HEK293 (cell line): Measurements from ENCODE around the gene ZNF311.

Source experiments
- CTCF ChIA-PET: fragments of 350-600 bp; formaldehyde crosslinking; extraction: SDS; loops from one replicate; lab custom pipeline; 2021; ENCODE audit warnings: antibody characterized with exemption; lab: Yijun Ruan, JAX
- POLR2A ChIA-PET: fragments of 300-600 bp; formaldehyde crosslinking; extraction: SDS; loops from one replicate; lab custom pipeline; 2020; ENCODE audit warnings: antibody characterized with exemption, inconsistent platforms; lab: Yijun Ruan, JAX
- H3K27ac ChIP-seq: fragments of 200-500 bp; sonication (Bioruptor generic); 2 replicates; pipeline ENCODE4 v1.5.1; 2014; ENCODE audit warnings: low read depth, low read length, control low read depth, inconsistent platforms; ENCODE audit errors: extremely low read depth
- H3K36me3 ChIP-seq, 2 experiments: fragments of 200-500 bp in 1 of 2; sonication (Bioruptor generic) in 1 of 2; 1 replicate in 1 of 2; 2 replicates in 1 of 2; pipeline ENCODE4 v1.5.1; 2014 to 2017; ENCODE audit warnings: inconsistent platforms in 2 of 2, low read length in 2 of 2; ENCODE audit not compliant: control insufficient read depth in 2 of 2, insufficient read depth in 1 of 2
- H3K4me1 ChIP-seq: fragments of 200-500 bp; sonication (Bioruptor generic); 2 replicates; pipeline ENCODE4 v1.5.1; 2014; ENCODE audit warnings: mild to moderate bottlenecking, low read length, inconsistent platforms; ENCODE audit not compliant: control insufficient read depth, insufficient read depth
- H3K4me3 ChIP-seq: 2 replicates; pipeline ENCODE4 v1.5.1; 2011; ENCODE audit warnings: low read depth, mild to moderate bottlenecking, control low read depth, low read length, moderate library complexity
- H3K9me3 ChIP-seq: fragments of 200-500 bp; sonication (Bioruptor generic); 2 replicates; pipeline ENCODE4 v1.5.1; 2014; ENCODE audit warnings: low read depth, low read length, inconsistent platforms; ENCODE audit not compliant: control insufficient read depth, insufficient read depth
- BCL11B ChIP-seq: fragments of 450-650 bp; formaldehyde crosslinking; IDR thresholded peaks from 2 replicates; pipeline ENCODE4 v1.5.1; 2016; ENCODE audit warnings: low read depth, missing biosample characterization, missing genetic modification characterization
- EGR2 ChIP-seq: fragments of 450-650 bp; formaldehyde crosslinking; IDR thresholded peaks from 2 replicates; pipeline ENCODE4 v1.5.1; 2016; ENCODE audit warnings: low read depth, missing biosample characterization, missing genetic modification characterization
- GFI1B ChIP-seq: fragments of 450-650 bp; formaldehyde crosslinking; IDR thresholded peaks from 2 replicates; pipeline ENCODE4 v1.5.1; 2016; ENCODE audit warnings: missing biosample characterization, missing genetic modification characterization
- KLF7 ChIP-seq: fragments of 450-650 bp; formaldehyde crosslinking; IDR thresholded peaks from 2 replicates; pipeline ENCODE4 v1.5.1; 2016; ENCODE audit warnings: missing biosample characterization, missing genetic modification characterization, borderline replicate concordance
- SCRT2 ChIP-seq: fragments of 450-650 bp; formaldehyde crosslinking; IDR thresholded peaks from 2 replicates; pipeline ENCODE4 v1.5.1; 2016; ENCODE audit warnings: missing biosample characterization, missing genetic modification characterization
- ZBTB1 ChIP-seq: fragments of 450-650 bp; formaldehyde crosslinking; IDR thresholded peaks from 2 replicates; pipeline ENCODE4 v1.5.1; 2016; ENCODE audit warnings: missing biosample characterization, missing genetic modification characterization
- ZBTB7A ChIP-seq: fragments of 450-650 bp; formaldehyde crosslinking; IDR thresholded peaks from 2 replicates; pipeline ENCODE4 v1.5.1; 2016; ENCODE audit warnings: low read depth, missing biosample characterization, missing genetic modification characterization
- ZFP37 ChIP-seq: fragments of 450-650 bp; formaldehyde crosslinking; IDR thresholded peaks from 2 replicates; pipeline ENCODE4 v1.5.1; 2016; ENCODE audit warnings: missing biosample characterization, missing genetic modification characterization
- ZNF140 ChIP-seq: fragments of 450-650 bp; formaldehyde crosslinking; IDR thresholded peaks from 2 replicates; pipeline ENCODE4 v1.5.1; 2016; ENCODE audit warnings: missing biosample characterization, missing genetic modification characterization
- ZNF202 ChIP-seq: fragments of 450-650 bp; formaldehyde crosslinking; IDR thresholded peaks from 2 replicates; pipeline ENCODE4 v1.5.1; 2016; ENCODE audit warnings: missing biosample characterization, missing genetic modification characterization, borderline replicate concordance
- ZNF335 ChIP-seq: fragments of 450-650 bp; formaldehyde crosslinking; conservative IDR thresholded peaks from 2 replicates; pipeline ENCODE4 v1.5.1; 2016; ENCODE audit warnings: missing biosample characterization, missing genetic modification characterization
- ZNF391 ChIP-seq: fragments of 450-650 bp; formaldehyde crosslinking; IDR thresholded peaks from 2 replicates; pipeline ENCODE4 v1.5.1; 2016; ENCODE audit warnings: low read depth, missing biosample characterization, missing genetic modification characterization, borderline replicate concordance
- ZNF433 ChIP-seq: fragments of 450-650 bp; formaldehyde crosslinking; IDR thresholded peaks from 2 replicates; pipeline ENCODE4 v1.5.1; 2016; ENCODE audit warnings: missing biosample characterization, missing genetic modification characterization, low read depth
- ZNF624 ChIP-seq: fragments of 450-650 bp; formaldehyde crosslinking; IDR thresholded peaks from 2 replicates; pipeline ENCODE4 v1.5.1; 2017; ENCODE audit warnings: missing biosample characterization, missing genetic modification characterization
- ZNF629 ChIP-seq: fragments of 450-650 bp; formaldehyde crosslinking; IDR thresholded peaks from 2 replicates; pipeline ENCODE4 v1.5.1; 2017; ENCODE audit warnings: missing biosample characterization, missing genetic modification characterization
- ZNF664 ChIP-seq: fragments of 450-650 bp; formaldehyde crosslinking; IDR thresholded peaks from 2 replicates; pipeline ENCODE4 v1.5.1; 2016; ENCODE audit warnings: missing biosample characterization, missing genetic modification characterization
- ZSCAN16 ChIP-seq: fragments of 450-650 bp; formaldehyde crosslinking; IDR thresholded peaks from 2 replicates; pipeline ENCODE4 v1.5.1; 2016; ENCODE audit warnings: missing biosample characterization, missing genetic modification characterization
- TF ChIP-seq, protein P1 (sequence below): fragments of 450-650 bp; formaldehyde crosslinking; IDR thresholded peaks from 2 replicates; pipeline ENCODE4 v1.5.1; 2016; ENCODE audit warnings: missing biosample characterization, missing genetic modification characterization
- TF ChIP-seq, protein P2 (sequence below): fragments of 450-650 bp; IDR thresholded peaks from 2 replicates; pipeline ENCODE4 v1.5.1; 2018; ENCODE audit warnings: missing biosample characterization, missing genetic modification characterization
- TF ChIP-seq, protein P3 (sequence below): fragments of 450-650 bp; formaldehyde crosslinking; IDR thresholded peaks from 2 replicates; pipeline ENCODE4 v1.5.1; 2017; ENCODE audit warnings: missing biosample characterization, mild to moderate bottlenecking, missing genetic modification characterization, moderate library complexity
- TF ChIP-seq, protein P4 (sequence below): fragments of 450-650 bp; formaldehyde crosslinking; IDR thresholded peaks from 2 replicates; pipeline ENCODE4 v1.5.1; 2016; ENCODE audit warnings: missing biosample characterization, missing genetic modification characterization, low read depth
- TF ChIP-seq, protein P5 (sequence below): fragments of 450-650 bp; formaldehyde crosslinking; IDR thresholded peaks from 2 replicates; pipeline ENCODE4 v1.5.1; 2016; ENCODE audit warnings: missing biosample characterization, missing genetic modification characterization, borderline replicate concordance

ZNF311 gene

DNA sequence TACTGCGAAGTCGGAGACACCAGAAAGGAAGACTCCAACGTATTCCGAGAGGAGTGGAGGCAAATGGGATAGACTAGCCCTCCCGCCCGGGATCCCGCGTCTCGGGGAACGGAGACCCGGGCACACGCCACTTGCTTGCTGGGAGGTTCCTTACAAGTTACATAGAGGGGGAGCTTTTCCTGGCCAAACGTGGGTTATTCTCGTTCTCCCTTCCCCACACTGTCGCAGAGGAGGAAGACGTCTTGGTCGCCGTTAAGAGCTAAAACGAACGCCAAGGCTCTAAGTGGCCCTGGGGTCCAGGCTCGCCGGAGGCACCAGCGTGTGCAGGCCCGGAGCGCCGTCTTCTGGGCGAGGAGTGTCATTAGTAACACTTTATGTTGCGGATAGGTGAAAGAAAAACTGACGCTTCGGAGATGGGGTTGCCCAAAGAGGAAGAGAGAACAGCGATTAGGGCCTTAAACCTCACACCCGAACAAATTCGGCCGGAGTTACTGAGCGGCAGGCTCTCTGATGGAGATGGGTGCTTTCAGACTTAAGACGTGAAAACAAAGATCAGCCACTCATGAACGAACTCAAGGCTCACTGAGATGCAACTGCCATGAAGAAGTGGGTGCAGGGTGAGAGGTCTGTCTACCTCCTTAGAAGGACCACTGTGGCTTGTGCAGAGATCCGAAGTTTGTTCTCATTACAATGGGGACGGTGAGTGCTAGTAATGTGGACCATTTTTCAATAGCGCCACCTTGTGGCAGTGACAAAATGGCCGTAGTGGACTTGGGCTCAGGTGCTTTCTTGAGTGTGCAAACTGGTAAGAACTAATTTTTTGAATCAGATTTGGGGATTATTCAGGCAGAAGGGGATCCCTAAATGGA lies 11.7 kb upstream of the ZNF311 start (continued):
- TF ChIP-seq, protein P1, sequence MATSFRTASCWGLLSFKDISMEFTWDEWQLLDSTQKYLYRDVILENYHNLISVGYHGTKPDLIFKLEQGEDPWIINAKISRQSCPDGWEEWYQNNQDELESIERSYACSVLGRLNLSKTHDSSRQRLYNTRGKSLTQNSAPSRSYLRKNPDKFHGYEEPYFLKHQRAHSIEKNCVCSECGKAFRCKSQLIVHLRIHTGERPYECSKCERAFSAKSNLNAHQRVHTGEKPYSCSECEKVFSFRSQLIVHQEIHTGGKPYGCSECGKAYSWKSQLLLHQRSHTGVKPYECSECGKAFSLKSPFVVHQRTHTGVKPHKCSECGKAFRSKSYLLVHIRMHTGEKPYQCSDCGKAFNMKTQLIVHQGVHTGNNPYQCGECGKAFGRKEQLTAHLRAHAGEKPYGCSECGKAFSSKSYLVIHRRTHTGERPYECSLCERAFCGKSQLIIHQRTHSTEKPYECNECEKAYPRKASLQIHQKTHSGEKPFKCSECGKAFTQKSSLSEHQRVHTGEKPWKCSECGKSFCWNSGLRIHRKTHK = no peak
- no peak for TF ChIP-seq KLF7 (tag by site-specific recombination)
- no peak for TF ChIP-seq ZSCAN16 (tag by site-specific recombination)
- peak; percentile 53; the same call in 1 of the 2 replicates for TF ChIP-seq ZNF391 (tag by site-specific recombination)
- TF ChIP-seq SCRT2 = 0 out of 2 replicates have a peak, but pooled peaks have one; percentile 20
- peak; percentile 93 for TF ChIP-seq ZNF335
- TF ChIP-seq ZNF629 (tag by site-specific recombination) = peak; percentile 64
- no peak for TF ChIP-seq EGR2 (tag by site-specific recombination)
- TF ChIP-seq BCL11B (tag by site-specific recombination) = no peak
- no peak for TF ChIP-seq ZNF624 (tag by site-specific recombination)
- TF ChIP-seq ZNF433 (tag by site-specific recombination) = no peak
- TF ChIP-seq ZFP37 = peak; percentile 86
- TF ChIP-seq ZBTB7A (tag by site-specific recombination) = no peak
- TF ChIP-seq, protein P2, sequence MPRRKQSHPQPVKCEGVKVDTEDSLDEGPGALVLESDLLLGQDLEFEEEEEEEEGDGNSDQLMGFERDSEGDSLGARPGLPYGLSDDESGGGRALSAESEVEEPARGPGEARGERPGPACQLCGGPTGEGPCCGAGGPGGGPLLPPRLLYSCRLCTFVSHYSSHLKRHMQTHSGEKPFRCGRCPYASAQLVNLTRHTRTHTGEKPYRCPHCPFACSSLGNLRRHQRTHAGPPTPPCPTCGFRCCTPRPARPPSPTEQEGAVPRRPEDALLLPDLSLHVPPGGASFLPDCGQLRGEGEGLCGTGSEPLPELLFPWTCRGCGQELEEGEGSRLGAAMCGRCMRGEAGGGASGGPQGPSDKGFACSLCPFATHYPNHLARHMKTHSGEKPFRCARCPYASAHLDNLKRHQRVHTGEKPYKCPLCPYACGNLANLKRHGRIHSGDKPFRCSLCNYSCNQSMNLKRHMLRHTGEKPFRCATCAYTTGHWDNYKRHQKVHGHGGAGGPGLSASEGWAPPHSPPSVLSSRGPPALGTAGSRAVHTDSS (tag by site-specific recombination) = peak; percentile 22; the same call in 1 of the 2 replicates
- no peak for TF ChIP-seq GFI1B
- TF ChIP-seq, protein P3, sequence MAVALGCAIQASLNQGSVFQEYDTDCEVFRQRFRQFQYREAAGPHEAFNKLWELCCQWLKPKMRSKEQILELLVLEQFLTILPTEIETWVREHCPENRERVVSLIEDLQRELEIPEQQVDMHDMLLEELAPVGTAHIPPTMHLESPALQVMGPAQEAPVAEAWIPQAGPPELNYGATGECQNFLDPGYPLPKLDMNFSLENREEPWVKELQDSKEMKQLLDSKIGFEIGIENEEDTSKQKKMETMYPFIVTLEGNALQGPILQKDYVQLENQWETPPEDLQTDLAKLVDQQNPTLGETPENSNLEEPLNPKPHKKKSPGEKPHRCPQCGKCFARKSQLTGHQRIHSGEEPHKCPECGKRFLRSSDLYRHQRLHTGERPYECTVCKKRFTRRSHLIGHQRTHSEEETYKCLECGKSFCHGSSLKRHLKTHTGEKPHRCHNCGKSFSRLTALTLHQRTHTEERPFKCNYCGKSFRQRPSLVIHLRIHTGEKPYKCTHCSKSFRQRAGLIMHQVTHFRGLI (tag by site-specific recombination) = no peak
- no peak for TF ChIP-seq ZNF664 (tag by site-specific recombination)
- TF ChIP-seq, protein P4, sequence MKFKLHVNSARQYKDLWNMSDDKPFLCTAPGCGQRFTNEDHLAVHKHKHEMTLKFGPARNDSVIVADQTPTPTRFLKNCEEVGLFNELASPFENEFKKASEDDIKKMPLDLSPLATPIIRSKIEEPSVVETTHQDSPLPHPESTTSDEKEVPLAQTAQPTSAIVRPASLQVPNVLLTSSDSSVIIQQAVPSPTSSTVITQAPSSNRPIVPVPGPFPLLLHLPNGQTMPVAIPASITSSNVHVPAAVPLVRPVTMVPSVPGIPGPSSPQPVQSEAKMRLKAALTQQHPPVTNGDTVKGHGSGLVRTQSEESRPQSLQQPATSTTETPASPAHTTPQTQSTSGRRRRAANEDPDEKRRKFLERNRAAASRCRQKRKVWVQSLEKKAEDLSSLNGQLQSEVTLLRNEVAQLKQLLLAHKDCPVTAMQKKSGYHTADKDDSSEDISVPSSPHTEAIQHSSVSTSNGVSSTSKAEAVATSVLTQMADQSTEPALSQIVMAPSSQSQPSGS (tag by site-specific recombination) = no peak

DNA sequence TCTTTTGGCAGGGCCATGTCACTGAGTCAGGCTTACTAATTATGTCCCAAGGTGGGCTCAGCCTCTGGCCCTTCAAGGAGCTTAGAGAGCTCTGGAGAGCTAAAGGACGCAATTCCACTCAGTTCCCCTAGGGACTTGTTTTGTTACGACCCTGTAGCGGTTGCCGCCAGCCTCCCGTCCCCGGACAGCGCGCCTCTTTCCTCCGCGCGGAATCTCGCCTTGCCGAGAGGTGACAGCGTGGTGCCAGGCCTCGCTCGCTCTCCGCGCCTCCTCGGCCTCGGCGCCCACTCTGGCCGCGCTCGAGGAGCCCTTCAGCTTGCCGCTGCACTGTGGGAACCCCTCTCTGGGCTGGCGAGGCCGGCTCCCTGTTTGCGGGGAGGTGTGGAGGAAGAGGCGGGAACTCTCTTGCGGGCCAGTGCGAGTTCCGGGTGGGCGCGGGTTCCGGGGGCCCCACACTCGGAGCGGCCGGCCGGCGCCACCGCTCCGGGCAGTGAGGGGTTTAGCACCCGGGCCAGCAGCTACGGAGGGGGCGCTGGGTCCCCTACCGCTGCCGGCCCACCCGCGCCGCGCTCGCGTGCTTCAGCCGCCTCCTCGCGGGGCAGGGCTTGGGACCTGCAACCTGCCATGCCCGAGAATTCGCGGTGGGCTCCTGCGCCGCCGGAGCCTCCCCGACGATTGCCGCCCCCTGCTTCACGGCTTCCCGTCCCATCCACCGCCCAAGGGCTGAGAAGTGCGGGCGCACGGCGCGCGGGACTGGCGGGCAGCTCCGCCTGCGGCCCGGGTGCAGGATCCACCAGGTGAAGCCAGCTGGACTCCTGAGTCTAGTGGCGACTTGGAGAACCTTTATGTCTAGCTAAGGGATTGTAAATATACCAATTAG lies 9.9 kb upstream of the ZNF311 start:
- no peaks in the 10 kb centered on the region for H3K9me3 ChIP-seq
- CTCF ChIA-PET = interaction anchor here (0.9 to 2.9 kb wide), 15 partner anchors 13 to 330 kb away, joined by 3 to 20 read pairs (median 8); no protein-coding TSS in a partner anchor
- no peak overlapping the region for H3K27ac ChIP-seq
- TF ChIP-seq, protein P5, sequence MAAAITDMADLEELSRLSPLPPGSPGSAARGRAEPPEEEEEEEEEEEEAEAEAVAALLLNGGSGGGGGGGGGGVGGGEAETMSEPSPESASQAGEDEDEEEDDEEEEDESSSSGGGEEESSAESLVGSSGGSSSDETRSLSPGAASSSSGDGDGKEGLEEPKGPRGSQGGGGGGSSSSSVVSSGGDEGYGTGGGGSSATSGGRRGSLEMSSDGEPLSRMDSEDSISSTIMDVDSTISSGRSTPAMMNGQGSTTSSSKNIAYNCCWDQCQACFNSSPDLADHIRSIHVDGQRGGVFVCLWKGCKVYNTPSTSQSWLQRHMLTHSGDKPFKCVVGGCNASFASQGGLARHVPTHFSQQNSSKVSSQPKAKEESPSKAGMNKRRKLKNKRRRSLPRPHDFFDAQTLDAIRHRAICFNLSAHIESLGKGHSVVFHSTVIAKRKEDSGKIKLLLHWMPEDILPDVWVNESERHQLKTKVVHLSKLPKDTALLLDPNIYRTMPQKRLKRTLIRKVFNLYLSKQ (tag by site-specific recombination) = no peak
- peak; percentile 31; the same call in 1 of the 2 replicates for TF ChIP-seq ZNF202 (tag by site-specific recombination)
- TF ChIP-seq ZBTB1 (tag by site-specific recombination) = no peak
- TF ChIP-seq ZNF140 (tag by site-specific recombination) = peak; percentile 38; the same call in 1 of the 2 replicates
- H3K4me3 ChIP-seq = no peak overlapping the region
- no peaks in the 10 kb centered on the region for H3K36me3 ChIP-seq
- POLR2A ChIA-PET = interaction anchor here (1.0 to 1.8 kb wide), 2 partner anchors 30 to 62 kb away, joined by 3 to 20 read pairs; no protein-coding TSS in a partner anchor
- H3K4me1 ChIP-seq = no peaks in the 10 kb centered on the region
